ENCODE data around the gene XPNPEP2. TPM values are rescaled to one million over a fixed set of nuclear protein-coding genes. Genes with fewer than 3 reads are reported as not detected.
A peak's percentile ranks its signal among the peaks of the same experiment; 100 is the strongest.

Gene XPNPEP2
- polyA plus RNA-seq, 1 of the 3 experiments (the other 2 are of a cell fraction), result 0.21 TPM

DNA sequence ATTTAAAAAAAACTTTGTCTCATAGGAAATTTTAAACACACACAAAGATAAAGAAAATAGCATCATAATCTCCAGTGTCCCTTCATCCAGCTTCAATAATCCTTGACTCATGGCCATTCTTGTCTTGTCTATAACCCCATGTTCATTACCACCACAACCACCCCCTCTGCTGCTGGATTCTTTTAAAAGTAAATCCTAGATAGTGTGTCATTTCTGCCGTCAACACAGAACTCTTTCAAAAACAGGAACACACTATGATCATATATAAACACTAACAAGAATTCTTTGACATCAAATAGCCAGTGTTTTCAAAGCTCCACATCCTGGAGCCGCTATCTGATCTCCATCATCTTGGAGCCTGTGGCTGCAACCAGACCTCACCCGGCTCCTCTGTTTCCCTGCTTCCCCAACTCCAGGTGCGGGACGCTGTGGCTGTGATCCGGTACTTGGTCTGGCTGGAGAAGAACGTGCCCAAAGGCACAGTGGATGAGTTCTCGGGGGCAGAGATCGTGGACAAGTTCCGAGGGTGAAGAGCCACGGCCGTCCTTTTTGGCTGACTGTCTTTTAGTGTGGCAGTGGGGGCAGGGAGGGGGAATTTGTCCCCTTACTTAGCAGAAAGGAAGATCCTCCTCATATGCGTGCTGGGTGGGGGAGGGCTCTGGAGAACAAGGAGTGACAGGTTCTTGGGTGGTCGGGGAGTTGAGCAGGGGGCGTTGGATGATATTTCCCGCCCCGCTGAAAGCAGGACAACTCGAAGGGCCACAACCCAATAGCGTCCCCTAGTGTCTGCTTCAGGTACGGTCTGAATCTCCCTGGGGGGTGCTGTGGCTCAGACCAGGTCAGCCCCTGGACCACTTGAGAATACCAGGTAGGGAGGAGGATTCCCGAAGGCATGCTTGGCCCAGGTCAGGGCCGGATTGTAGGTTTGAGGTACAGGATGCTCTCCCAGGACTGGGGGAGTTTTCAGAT lies 15.6 kb downstream of the XPNPEP2 start:
- POLR2A ChIA-PET, result no interaction called here
- H3K4me1 ChIP-seq (ENCODE audit: control insufficient read depth in 1 of 2, insufficient read depth in 2 of 2, low read depth in 1 of 2, low read length in 1 of 2), result peaks cover 0 to 4% of the 10 kb centered on the region in 2 experiments; a peak in 1 of 4 replicates
- H3K36me3 ChIP-seq (replicated peaks in 1 of 2; ENCODE audit: control insufficient read depth in 1 of 2, insufficient read depth in 2 of 2, low read length in 1 of 2), result no peaks in the 10 kb centered on the region
- H4K20me1 ChIP-seq (ENCODE audit: insufficient read depth), result no peaks in the 10 kb centered on the region
- CTCF ChIA-PET, result interaction anchor here (1.0 to 1.2 kb wide), 2 partner anchors 12 to 18 kb away, joined by 4 read pairs; no protein-coding TSS in a partner anchor
- H3K27ac ChIP-seq (ENCODE audit: low read depth in 2 of 2, low read length in 1 of 2), result no peak overlapping the region
- WGBS (ENCODE audit: low lambda C conversion rate), result 45% methylated on average over 8 of the region's 22 CpGs
- no peaks in the 10 kb centered on the region for H3K79me2 ChIP-seq (ENCODE audit: insufficient read depth)
- DNase-seq, result no peak
- H3K9me3 ChIP-seq, result no peaks in the 10 kb centered on the region
- H2AFZ ChIP-seq (ENCODE audit: low read depth), result no peak overlapping the region
- no peak overlapping the region for H3K4me2 ChIP-seq
- H3K27me3 ChIP-seq (ENCODE audit: insufficient read depth), result peaks cover 32% of the 10 kb centered on the region; the same call in 1 of the 2 replicates
- H3F3A ChIP-seq (replicated peaks; ENCODE audit: insufficient read depth), result no peaks in the 10 kb centered on the region
- H3K9me2 ChIP-seq, result no peaks in the 10 kb centered on the region
- no peak overlapping the region for H3K4me3 ChIP-seq (ENCODE audit: low read depth in 2 of 2, low read length in 1 of 2)
- TF ChIP-seq, protein P1, sequence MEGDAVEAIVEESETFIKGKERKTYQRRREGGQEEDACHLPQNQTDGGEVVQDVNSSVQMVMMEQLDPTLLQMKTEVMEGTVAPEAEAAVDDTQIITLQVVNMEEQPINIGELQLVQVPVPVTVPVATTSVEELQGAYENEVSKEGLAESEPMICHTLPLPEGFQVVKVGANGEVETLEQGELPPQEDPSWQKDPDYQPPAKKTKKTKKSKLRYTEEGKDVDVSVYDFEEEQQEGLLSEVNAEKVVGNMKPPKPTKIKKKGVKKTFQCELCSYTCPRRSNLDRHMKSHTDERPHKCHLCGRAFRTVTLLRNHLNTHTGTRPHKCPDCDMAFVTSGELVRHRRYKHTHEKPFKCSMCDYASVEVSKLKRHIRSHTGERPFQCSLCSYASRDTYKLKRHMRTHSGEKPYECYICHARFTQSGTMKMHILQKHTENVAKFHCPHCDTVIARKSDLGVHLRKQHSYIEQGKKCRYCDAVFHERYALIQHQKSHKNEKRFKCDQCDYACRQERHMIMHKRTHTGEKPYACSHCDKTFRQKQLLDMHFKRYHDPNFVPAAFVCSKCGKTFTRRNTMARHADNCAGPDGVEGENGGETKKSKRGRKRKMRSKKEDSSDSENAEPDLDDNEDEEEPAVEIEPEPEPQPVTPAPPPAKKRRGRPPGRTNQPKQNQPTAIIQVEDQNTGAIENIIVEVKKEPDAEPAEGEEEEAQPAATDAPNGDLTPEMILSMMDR (IDR thresholded peaks at IDR 0.05), result peak; percentile 37
- no peak for TF ChIP-seq RXRA (IDR thresholded peaks at IDR 0.05; ENCODE audit: borderline replicate concordance, low read depth)
- no peak overlapping the region for H3K9ac ChIP-seq

DNA sequence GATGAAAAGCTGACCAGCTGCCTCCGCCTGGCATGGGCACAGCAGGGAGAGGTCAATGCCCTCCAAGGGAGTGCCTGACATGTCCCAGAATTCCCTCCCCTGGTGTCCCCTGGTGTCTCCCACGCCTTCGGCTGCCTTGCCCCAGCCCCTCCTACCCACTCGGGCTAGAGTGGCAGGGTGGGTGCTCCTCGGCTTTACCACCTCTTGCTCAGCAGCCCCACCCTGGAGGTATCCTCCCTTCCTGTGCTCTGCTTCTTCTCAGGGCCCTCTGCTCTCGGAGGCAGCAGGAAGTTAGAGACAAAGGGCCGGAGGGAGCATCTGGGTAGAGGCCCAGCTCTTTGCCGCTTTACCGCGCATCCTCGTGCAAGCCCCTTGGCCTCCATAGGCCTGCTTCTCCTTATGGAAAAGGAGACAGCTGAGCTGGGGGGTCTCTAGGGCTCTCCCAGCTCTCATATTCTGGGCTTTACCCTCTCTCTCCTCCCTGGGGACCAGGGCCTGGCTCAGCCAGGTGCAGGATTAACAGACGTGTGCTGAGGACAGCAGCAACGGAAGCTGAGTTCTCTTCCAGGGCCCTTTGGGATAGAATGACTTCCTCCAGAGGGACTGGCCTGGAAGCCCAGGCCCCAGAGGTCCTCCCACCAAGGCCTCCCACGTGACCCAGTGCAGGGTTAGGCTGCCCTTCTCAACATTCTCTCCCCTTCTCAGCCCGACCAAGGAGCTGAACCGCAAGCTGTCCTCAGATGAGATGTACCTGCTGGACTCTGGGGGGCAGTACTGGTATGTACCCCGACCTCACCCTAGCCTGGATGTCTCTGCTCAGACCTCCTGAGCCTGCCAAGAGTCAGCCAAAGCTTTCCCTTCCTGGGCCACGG lies 17.2 kb downstream of the XPNPEP2 start:
- no peak for DNase-seq
- Histone ChIP-seq H3K27me3 (ENCODE audit: insufficient read depth) (peaks cover 23% of the 10 kb centered on the region; the same call in 1 of the 2 replicates), H3K9ac (no peak overlapping the region), H3K4me2 (no peak overlapping the region), H3F3A (replicated peaks; ENCODE audit: insufficient read depth) (no peaks in the 10 kb centered on the region), H4K20me1 (ENCODE audit: insufficient read depth) (no peaks in the 10 kb centered on the region), H3K4me1 (ENCODE audit: control insufficient read depth in 1 of 2, insufficient read depth in 2 of 2, low read depth in 1 of 2, low read length in 1 of 2) (peaks cover 0 to 8% of the 10 kb centered on the region in 2 experiments; a peak in 1 of 4 replicates), H3K27ac (ENCODE audit: low read depth in 2 of 2, low read length in 1 of 2) (no peak overlapping the region), H3K9me2 (no peaks in the 10 kb centered on the region), H3K79me2 (ENCODE audit: insufficient read depth) (no peaks in the 10 kb centered on the region), H2AFZ (ENCODE audit: low read depth) (no peak overlapping the region), H3K9me3 (no peaks in the 10 kb centered on the region), H3K4me3 (ENCODE audit: low read depth in 2 of 2, low read length in 1 of 2) (no peak overlapping the region), H3K36me3 (replicated peaks in 1 of 2; ENCODE audit: control insufficient read depth in 1 of 2, insufficient read depth in 2 of 2, low read length in 1 of 2) (no peaks in the 10 kb centered on the region)
- ChIA-PET POLR2A (no interaction called here), CTCF (interaction anchor here (1.3 to 1.8 kb wide), 2 partner anchors 30 to 67 kb away, joined by 5 to 6 read pairs; no protein-coding TSS in a partner anchor)
- 61% methylated on average over 10 of the region's 18 CpGs for WGBS (ENCODE audit: low lambda C conversion rate)
- TF ChIP-seq, protein P2, sequence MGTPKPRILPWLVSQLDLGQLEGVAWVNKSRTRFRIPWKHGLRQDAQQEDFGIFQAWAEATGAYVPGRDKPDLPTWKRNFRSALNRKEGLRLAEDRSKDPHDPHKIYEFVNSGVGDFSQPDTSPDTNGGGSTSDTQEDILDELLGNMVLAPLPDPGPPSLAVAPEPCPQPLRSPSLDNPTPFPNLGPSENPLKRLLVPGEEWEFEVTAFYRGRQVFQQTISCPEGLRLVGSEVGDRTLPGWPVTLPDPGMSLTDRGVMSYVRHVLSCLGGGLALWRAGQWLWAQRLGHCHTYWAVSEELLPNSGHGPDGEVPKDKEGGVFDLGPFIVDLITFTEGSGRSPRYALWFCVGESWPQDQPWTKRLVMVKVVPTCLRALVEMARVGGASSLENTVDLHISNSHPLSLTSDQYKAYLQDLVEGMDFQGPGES (IDR thresholded peaks at IDR 0.05; ENCODE audit: low read depth, low read length), result no peak
- TF ChIP-seq NRF1 (IDR thresholded peaks at IDR 0.05; ENCODE audit: low read depth, low read length) (no peak), TAF1 (IDR thresholded peaks at IDR 0.05; ENCODE audit: borderline replicate concordance, low read depth, low read length) (no peak), RAD21 (IDR thresholded peaks at IDR 0.05; ENCODE audit: low read length) (no peak), FOSL2 (IDR thresholded peaks at IDR 0.05; ENCODE audit: borderline replicate concordance, low read depth) (no peak), MEF2A (IDR thresholded peaks at IDR 0.05; ENCODE audit: borderline replicate concordance, low read depth) (no peak)
- TF ChIP-seq, protein P3, sequence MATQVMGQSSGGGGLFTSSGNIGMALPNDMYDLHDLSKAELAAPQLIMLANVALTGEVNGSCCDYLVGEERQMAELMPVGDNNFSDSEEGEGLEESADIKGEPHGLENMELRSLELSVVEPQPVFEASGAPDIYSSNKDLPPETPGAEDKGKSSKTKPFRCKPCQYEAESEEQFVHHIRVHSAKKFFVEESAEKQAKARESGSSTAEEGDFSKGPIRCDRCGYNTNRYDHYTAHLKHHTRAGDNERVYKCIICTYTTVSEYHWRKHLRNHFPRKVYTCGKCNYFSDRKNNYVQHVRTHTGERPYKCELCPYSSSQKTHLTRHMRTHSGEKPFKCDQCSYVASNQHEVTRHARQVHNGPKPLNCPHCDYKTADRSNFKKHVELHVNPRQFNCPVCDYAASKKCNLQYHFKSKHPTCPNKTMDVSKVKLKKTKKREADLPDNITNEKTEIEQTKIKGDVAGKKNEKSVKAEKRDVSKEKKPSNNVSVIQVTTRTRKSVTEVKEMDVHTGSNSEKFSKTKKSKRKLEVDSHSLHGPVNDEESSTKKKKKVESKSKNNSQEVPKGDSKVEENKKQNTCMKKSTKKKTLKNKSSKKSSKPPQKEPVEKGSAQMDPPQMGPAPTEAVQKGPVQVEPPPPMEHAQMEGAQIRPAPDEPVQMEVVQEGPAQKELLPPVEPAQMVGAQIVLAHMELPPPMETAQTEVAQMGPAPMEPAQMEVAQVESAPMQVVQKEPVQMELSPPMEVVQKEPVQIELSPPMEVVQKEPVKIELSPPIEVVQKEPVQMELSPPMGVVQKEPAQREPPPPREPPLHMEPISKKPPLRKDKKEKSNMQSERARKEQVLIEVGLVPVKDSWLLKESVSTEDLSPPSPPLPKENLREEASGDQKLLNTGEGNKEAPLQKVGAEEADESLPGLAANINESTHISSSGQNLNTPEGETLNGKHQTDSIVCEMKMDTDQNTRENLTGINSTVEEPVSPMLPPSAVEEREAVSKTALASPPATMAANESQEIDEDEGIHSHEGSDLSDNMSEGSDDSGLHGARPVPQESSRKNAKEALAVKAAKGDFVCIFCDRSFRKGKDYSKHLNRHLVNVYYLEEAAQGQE (IDR thresholded peaks at IDR 0.05; ENCODE audit: low read depth, low read length), result no peak

All from SK-N-SH (cell line).